ENCODE results near the gene GALNT2. TPM values are rescaled to one million over a fixed set of nuclear protein-coding genes. Genes with fewer than 3 reads are reported as not detected.

The GALNT2 gene
- polyA plus RNA-seq, 3 donors: 19.6 to 25.6 (median 23.4) TPM

GRCh38 chr1:230144010-230144614, 77.1 kb downstream of the GALNT2 start:
- H3K9me3 ChIP-seq (replicated peaks in 1 of 2; ENCODE audit: control insufficient read depth in 1 of 2, insufficient read depth in 1 of 2, low read length in 2 of 2): no peaks in the 10 kb centered on the region
- H3K4me2 ChIP-seq (replicated peaks; ENCODE audit: extremely low read depth, low read length, poor library complexity, severe bottlenecking): no peak overlapping the region
- no peak overlapping the region for H3K4me3 ChIP-seq (replicated peaks in 1 of 3; ENCODE audit: low read depth in 2 of 3, low read length in 3 of 3)
- no peaks in the 10 kb centered on the region for H3K36me3 ChIP-seq (replicated peaks in 1 of 2; ENCODE audit: control insufficient read depth in 1 of 2, insufficient read depth in 2 of 2, low read length in 2 of 2)
- H4K20me1 ChIP-seq (ENCODE audit: insufficient read depth, low read length): peaks cover 15% of the 10 kb centered on the region
- peaks cover 0 to 2% (median 0%) of the 10 kb centered on the region in 3 donors for H3K27me3 Mint-ChIP-seq (ENCODE audit: low read depth in 3 of 3)
- no peak overlapping the region for H2AFZ ChIP-seq (ENCODE audit: insufficient read depth, low read depth, low read length, poor library complexity, severe bottlenecking)
- peaks cover 92% of the 10 kb centered on the region for H3K79me2 ChIP-seq (ENCODE audit: insufficient read depth, low read length)
- H3K4me3 Mint-ChIP-seq: peak overlapping the region in 1 of 2 donors; percentile 7
- intact Hi-C loops (cut with micrococcal nuclease): no loop called here
- H3K36me3 Mint-ChIP-seq: peaks cover 2 to 8% of the 10 kb centered on the region in 2 donors
- peak overlapping the region in 6 of 7 donors; percentile 53 to 99 (median 78) for H3K27ac Mint-ChIP-seq
- peaks cover 81% of the 10 kb centered on the region for H3K4me1 Mint-ChIP-seq
- peak overlapping the region; percentile 32 to 88 for H3K27ac ChIP-seq (ENCODE audit: low read depth in 1 of 2, low read length in 2 of 2)
- WGBS (ENCODE audit: insufficient coverage): no CpG with 5 or more reads among the region's 14 CpGs
- peaks cover 63 to 75% of the 10 kb centered on the region in 2 donors for H3K4me1 ChIP-seq (ENCODE audit: control insufficient read depth in 1 of 2, insufficient read depth in 2 of 2, low read length in 2 of 2)
- no peaks in the 10 kb centered on the region for H3K27me3 ChIP-seq (ENCODE audit: control insufficient read depth in 2 of 2, insufficient read depth in 2 of 2, low read length in 2 of 2)
- DNase-seq: no peak
- H3K9ac ChIP-seq (ENCODE audit: insufficient read depth, low read length, poor library complexity, severe bottlenecking): no peak overlapping the region
- H3K9me3 Mint-ChIP-seq: no peaks in the 10 kb centered on the region
- TF ChIP-seq CTCF (IDR thresholded peaks at IDR 0.05): no peak

- no peak for DNase-seq
- Mint-ChIP-seq H3K27me3 (ENCODE audit: low read depth in 3 of 3) (peaks cover 0 to 2% (median 0%) of the 10 kb centered on the region in 3 donors), H3K9me3 (no peaks in the 10 kb centered on the region), H3K36me3 (peaks cover 2 to 5% of the 10 kb centered on the region in 2 donors), H3K27ac (peak overlapping the region; percentile 92 to 99 (median 98)), H3K4me1 (peaks cover 86% of the 10 kb centered on the region), H3K4me3 (peak overlapping the region in 1 of 2 donors; percentile 84)
- Histone ChIP-seq H3K4me1 (ENCODE audit: control insufficient read depth in 1 of 2, insufficient read depth in 2 of 2, low read length in 2 of 2) (peaks cover 70 to 81% of the 10 kb centered on the region in 2 donors), H4K20me1 (ENCODE audit: insufficient read depth, low read length) (peaks cover 7% of the 10 kb centered on the region), H3K4me2 (replicated peaks; ENCODE audit: extremely low read depth, low read length, poor library complexity, severe bottlenecking) (peak overlapping the region; percentile 82), H3K27me3 (ENCODE audit: control insufficient read depth in 2 of 2, insufficient read depth in 2 of 2, low read length in 2 of 2) (no peaks in the 10 kb centered on the region), H3K9me3 (replicated peaks in 1 of 2; ENCODE audit: control insufficient read depth in 1 of 2, insufficient read depth in 1 of 2, low read length in 2 of 2) (no peaks in the 10 kb centered on the region), H3K27ac (ENCODE audit: low read depth in 1 of 2, low read length in 2 of 2) (peak overlapping the region; percentile 80 to 88), H2AFZ (ENCODE audit: insufficient read depth, low read depth, low read length, poor library complexity, severe bottlenecking) (peak overlapping the region; percentile 62), H3K9ac (ENCODE audit: insufficient read depth, low read length, poor library complexity, severe bottlenecking) (peak overlapping the region; percentile 55), H3K79me2 (ENCODE audit: insufficient read depth, low read length) (peaks cover 92% of the 10 kb centered on the region), H3K4me3 (replicated peaks in 1 of 3; ENCODE audit: low read depth in 2 of 3, low read length in 3 of 3) (peak overlapping the region in 1 of 3 experiments; percentile 68), H3K36me3 (replicated peaks in 1 of 2; ENCODE audit: control insufficient read depth in 1 of 2, insufficient read depth in 2 of 2, low read length in 2 of 2) (no peaks in the 10 kb centered on the region)
- WGBS (ENCODE audit: insufficient coverage): 65% methylated on average over 4 of the region's 11 CpGs
- intact Hi-C loops (cut with micrococcal nuclease): loop anchor here in 1 of 2 donors (5.0 kb wide), 2 partner anchors 38 to 42 kb away; no protein-coding TSS in a partner anchor
- no peak for TF ChIP-seq CTCF (IDR thresholded peaks at IDR 0.05)
Measured at GRCh38 chr1:230144758-230145504, 77.9 kb downstream of the GALNT2 start.

Data from CD14-positive monocyte (primary cell).